Endodermal cell (in vitro differentiated cells): ENCODE results near the gene GATA1. TPM values are rescaled to one million over a fixed set of nuclear protein-coding genes. Genes with fewer than 3 reads are reported as not detected.
A peak's percentile ranks its signal among the peaks of the same experiment; 100 is the strongest.

ENCODE experiments used
- DNase-seq: peaks from one replicate; pipeline ENCODE4 v3.0.0-alpha.2; 2017
- H3K27ac ChIP-seq: 2 replicates; pipeline ENCODE4 v1.5.1; 2013; ENCODE audit warnings: mild to moderate bottlenecking, low read depth, low read length, moderate library complexity
- H3K27me3 ChIP-seq: 2 replicates; pipeline ENCODE4 v1.6.1; 2013; ENCODE audit warnings: mild to moderate bottlenecking, low read length, moderate library complexity; ENCODE audit not compliant: insufficient read depth, control insufficient read depth, poor library complexity, severe bottlenecking
- H3K36me3 ChIP-seq: 2 replicates; pipeline ENCODE4 v1.7.0; 2013; ENCODE audit warnings: mild to moderate bottlenecking, low read length, moderate library complexity; ENCODE audit not compliant: control insufficient read depth, insufficient read depth
- H3K4me1 ChIP-seq: one replicate; pipeline ENCODE4 v1.7.0; 2013; ENCODE audit warnings: low read length; ENCODE audit not compliant: control insufficient read depth, insufficient read depth
- H3K4me3 ChIP-seq: 2 replicates; pipeline ENCODE4 v1.5.1; 2013; ENCODE audit warnings: mild to moderate bottlenecking, low read length, moderate library complexity
- H3K9ac ChIP-seq: 2 replicates; pipeline ENCODE4 v1.6.1; 2013; ENCODE audit warnings: mild to moderate bottlenecking, low read length, moderate library complexity; ENCODE audit not compliant: poor library complexity, severe bottlenecking; ENCODE audit errors: extremely low read depth
- H3K9me3 ChIP-seq: 2 replicates; pipeline ENCODE4 v1.6.1; 2013; ENCODE audit warnings: mild to moderate bottlenecking, low read length, moderate library complexity; ENCODE audit not compliant: control insufficient read depth
- H3K27ac Mint-ChIP-seq: 2 replicates; pipeline ENCODE4 v1.8.0; 2020; ENCODE audit warnings: mixed read lengths
- H3K27me3 Mint-ChIP-seq: 2 replicates; pipeline ENCODE4 v1.8.0; 2021; ENCODE audit warnings: mild to moderate bottlenecking, mixed read lengths; ENCODE audit not compliant: insufficient read depth
- H3K36me3 Mint-ChIP-seq: 2 replicates; pipeline ENCODE4 v1.8.0; 2020; ENCODE audit warnings: low read depth, mixed read lengths
- H3K4me1 Mint-ChIP-seq: 2 replicates; pipeline ENCODE4 v1.8.0; 2020; ENCODE audit warnings: mixed read lengths
- H3K4me3 Mint-ChIP-seq: 2 replicates; pipeline ENCODE4 v1.8.0; 2020; ENCODE audit warnings: mild to moderate bottlenecking, moderate library complexity, mixed read lengths
- H3K9me3 Mint-ChIP-seq: 2 replicates; pipeline ENCODE4 v1.8.0; 2020; ENCODE audit warnings: mild to moderate bottlenecking, mixed read lengths
- CTCF ChIP-seq: fragments of 200-600 bp; sonication (generic); conservative IDR thresholded peaks from 2 replicates; pipeline ENCODE4 v1.5.0; 2021; ENCODE audit warnings: antibody characterized with exemption, mild to moderate bottlenecking
- whole genome bisulfite sequencing, 2 experiments: methylation state at CpG; one replicate each; pipeline versions ENCODE4 v1.1.5 to v1.1.7; 2013; ENCODE audit warnings: missing lambda C conversion rate in 2 of 2, mixed read lengths in 1 of 2; ENCODE audit not compliant: insufficient coverage in 1 of 2, insufficient read length in 1 of 2; 5-methylcytosine and 5-hydroxymethylcytosine counted together
- total RNA-seq, 2 donors: library from RNA; stranded (reverse); fragmentation: NEBNext Ultra II Directional in 1 of 2; extraction: Animal tissue kit (Norgen Biotek cat#: 25700) in 1 of 2; gene quantifications; 2 replicates in 1 of 2; 3 replicates in 1 of 2; pipeline ENCODE4 v1.2.1, GENCODE V29; 2021

Gene GATA1
- total RNA-seq, 2 donors from 2014 or later, result not detected

DNA sequence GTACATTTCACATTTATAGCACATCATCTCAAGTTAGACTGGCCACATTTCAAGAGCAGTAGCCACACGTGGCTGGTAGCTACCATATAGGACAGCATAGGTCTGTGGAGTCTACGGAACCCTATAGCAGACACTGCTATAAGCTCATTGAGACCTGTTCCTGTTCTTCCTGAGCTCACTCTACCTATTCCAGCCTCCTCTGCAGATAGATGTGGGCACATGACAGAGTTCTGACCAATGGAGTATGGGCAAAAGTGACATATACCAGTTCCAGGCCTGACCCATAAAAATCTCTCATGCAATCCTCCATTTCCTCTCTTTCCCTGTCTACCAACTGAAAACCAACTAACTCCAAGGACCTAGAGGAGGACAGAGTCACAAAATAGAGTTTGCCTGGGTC is 11.9 kb downstream of the GATA1 start:
- TF ChIP-seq CTCF, result no peak
- DNase-seq, result no peak
- Mint-ChIP-seq H3K4me3 (no peak overlapping the region), H3K27me3 (no peaks in the 10 kb centered on the region), H3K4me1 (peaks cover 8% of the 10 kb centered on the region), H3K36me3 (peaks cover 5% of the 10 kb centered on the region), H3K27ac (no peak overlapping the region), H3K9me3 (peaks cover 67% of the 10 kb centered on the region)
- Histone ChIP-seq H3K9ac (no peak overlapping the region), H3K36me3 (peaks cover 2% of the 10 kb centered on the region), H3K4me1 (no peaks in the 10 kb centered on the region), H3K4me3 (no peak overlapping the region), H3K9me3 (no peaks in the 10 kb centered on the region), H3K27ac (no peak overlapping the region), H3K27me3 (no peaks in the 10 kb centered on the region)
- 91% methylated on average over 2 of the region's 2 CpGs; no CpG with 5 or more reads in 1 of the 2 experiments for WGBS, 2 experiments

- Histone ChIP-seq H3K27ac (peak overlapping the region; percentile 79), H3K9me3 (no peaks in the 10 kb centered on the region), H3K27me3 (no peaks in the 10 kb centered on the region), H3K4me1 (no peaks in the 10 kb centered on the region), H3K9ac (peak overlapping the region; percentile 71), H3K36me3 (peaks cover 11% of the 10 kb centered on the region), H3K4me3 (peak overlapping the region; percentile 86)
- 23 to 31% methylated on average over 5 to 16 of the region's 17 CpGs for WGBS, 2 experiments
- TF ChIP-seq CTCF, result no peak
- Mint-ChIP-seq H3K27ac (peak overlapping the region; percentile 98), H3K27me3 (no peaks in the 10 kb centered on the region), H3K4me1 (peaks cover 8% of the 10 kb centered on the region), H3K36me3 (peaks cover 18% of the 10 kb centered on the region), H3K4me3 (peak overlapping the region; percentile 94), H3K9me3 (peaks cover 73% of the 10 kb centered on the region)
- no peak for DNase-seq
Measured at GRCh38 chrX:48800574-48801279, 14.3 kb downstream of the GATA1 start.

DNA sequence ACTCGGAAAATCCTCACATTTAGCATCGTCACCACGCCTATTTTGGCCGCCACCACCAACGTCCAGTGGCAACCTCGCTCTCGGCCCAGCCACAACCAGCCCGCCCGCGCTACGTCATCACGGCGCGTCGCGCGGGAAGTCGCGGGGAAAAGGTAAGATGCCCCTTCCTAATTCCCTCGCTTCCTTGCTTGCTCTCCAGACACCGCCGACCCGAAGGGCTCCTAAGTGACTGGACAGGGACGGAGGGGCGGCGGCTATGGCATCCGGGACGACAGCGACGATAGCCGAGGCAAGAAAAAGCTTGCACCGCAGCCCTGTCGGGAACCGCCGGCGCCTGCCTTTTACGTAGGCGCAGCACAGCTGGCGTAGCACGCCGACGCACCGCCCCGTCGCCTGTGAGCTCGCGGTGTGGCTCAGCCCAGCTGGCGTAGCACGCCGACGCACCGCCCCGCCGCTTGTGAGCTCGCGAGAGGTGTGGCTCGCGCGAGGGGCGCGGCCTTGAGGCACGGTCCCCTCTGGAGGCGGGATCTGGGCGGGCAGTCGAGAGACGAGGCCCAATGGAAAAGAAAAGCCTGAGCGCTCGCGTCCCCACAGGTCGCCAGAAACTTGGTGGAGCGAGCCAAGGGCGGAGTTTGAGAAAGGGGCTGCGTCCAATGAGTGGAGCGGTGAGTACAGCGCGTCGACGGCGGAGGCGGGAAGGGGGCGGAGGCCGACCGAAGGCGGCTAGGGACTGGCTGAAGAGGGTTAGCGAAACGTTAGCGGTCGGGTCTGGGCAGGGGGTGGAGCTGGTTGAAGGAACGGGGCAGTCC is 15.1 kb downstream of the GATA1 start, which contains the start of gene HDAC6:
TSS of gene HDAC6 (plus strand) at position 788 of the 809 bp plus-strand sequence. CDS start 626 bp downstream, outside the sequence.
- Mint-ChIP-seq H3K9me3 (peaks cover 72% of the 10 kb centered on the region), H3K4me1 (peaks cover 8% of the 10 kb centered on the region), H3K4me3 (peak within 1 kb of the TSS; percentile 94), H3K27ac (peak within 1 kb of the TSS; percentile 99), H3K36me3 (peaks cover 18% of the 10 kb centered on the region), H3K27me3 (no peaks in the 10 kb centered on the region)
- peak within 1 kb of the TSS; percentile 86 for H3K4me3 ChIP-seq
- peak within 1 kb of the TSS; percentile 95 for H3K27ac ChIP-seq
- H3K9ac ChIP-seq, result peak within 1 kb of the TSS; percentile 91
- WGBS, 2 experiments, result 0% methylated on average over 12 to 89 of the region's 89 CpGs
- TF ChIP-seq CTCF, result no peak
- DNase-seq, result peak; percentile 97
- no peaks in the 10 kb centered on the region for H3K4me1 ChIP-seq
- peaks cover 15% of the 10 kb centered on the region for H3K36me3 ChIP-seq
- no peaks in the 10 kb centered on the region for H3K27me3 ChIP-seq
- no peaks in the 10 kb centered on the region for H3K9me3 ChIP-seq
